ENCODE results near the gene MORN1. TPM values are rescaled to one million over a fixed set of nuclear protein-coding genes. Genes with fewer than 3 reads are reported as not detected.

Gene MORN1
- total and polyA plus RNA-seq, 2 donors (not counting 3 experiments of a cell fraction or from before 2014, with no cell fraction given) = 4.3 to 6.4 TPM

DNA sequence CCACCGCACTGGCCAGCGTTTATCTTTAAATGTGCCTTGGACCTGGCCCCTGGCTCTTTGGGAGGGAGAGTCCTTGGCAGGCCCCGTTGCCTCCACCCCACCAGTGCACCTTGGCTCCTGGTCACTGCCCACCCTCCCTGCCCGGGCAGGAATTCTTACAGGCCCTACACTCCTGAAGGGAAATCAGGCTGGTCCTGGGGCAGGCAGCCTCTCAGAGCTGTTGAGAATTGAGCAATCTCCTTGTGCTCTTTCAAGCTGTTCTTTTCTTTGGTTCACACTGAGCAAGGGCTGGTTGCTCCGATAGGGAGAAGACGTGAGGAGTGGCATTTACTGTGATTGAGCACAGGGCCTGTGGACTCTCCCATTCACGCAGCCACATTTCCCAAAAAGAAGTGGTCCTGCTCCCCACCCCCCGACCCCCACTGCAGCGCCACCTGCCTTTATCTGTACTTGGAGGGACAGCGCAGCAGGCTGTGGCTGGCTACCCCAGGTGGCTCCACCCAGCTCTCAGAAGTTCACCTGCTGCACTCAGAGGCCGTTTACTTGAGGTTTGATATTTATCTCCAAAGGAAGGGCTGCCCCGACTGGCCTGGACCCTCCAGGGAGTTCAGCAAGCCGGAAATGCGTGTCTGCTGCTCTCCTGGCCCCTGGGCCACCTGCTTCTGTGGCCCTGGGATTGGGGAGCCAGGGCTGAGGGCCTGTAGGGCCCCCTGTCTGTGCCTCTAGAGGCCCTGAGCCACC, 115.4 kb downstream of the MORN1 start:
- DNase-seq (ENCODE audit: low read depth, low spot score) (no peak), FAIRE-seq (no peak)
- BruUV-seq (replicated peaks) = no TSS peak
- Histone ChIP-seq H3K9ac (replicated peaks; ENCODE audit: extremely low read depth, insufficient read depth, low read length) (no peak overlapping the region), H3K4me2 (ENCODE audit: insufficient read depth, low read length) (no peak overlapping the region), H4K20me1 (replicated peaks; ENCODE audit: control insufficient read depth, extremely low read depth, insufficient read depth, low read length) (no peaks in the 10 kb centered on the region), H3K4me1 (ENCODE audit: control insufficient read depth, extremely low read depth, insufficient read depth, low read length) (peaks cover 24% of the 10 kb centered on the region), H3K27ac (ENCODE audit: insufficient read depth, low read depth, low read length) (no peak overlapping the region), H3K79me2 (ENCODE audit: control insufficient read depth, insufficient read depth, low read length) (peaks cover 90% of the 10 kb centered on the region), H3K27me3 (ENCODE audit: control insufficient read depth in 2 of 2, insufficient read depth in 2 of 2, low read length in 2 of 2) (no peaks in the 10 kb centered on the region), H3K9me3 (replicated peaks; ENCODE audit: control insufficient read depth, insufficient read depth, low read length) (no peaks in the 10 kb centered on the region), H3K9me1 (replicated peaks; ENCODE audit: control insufficient read depth, extremely low read depth, insufficient read depth, low read length) (no peaks in the 10 kb centered on the region), H3K36me3 (ENCODE audit: control insufficient read depth in 2 of 2, extremely low read depth in 1 of 2, insufficient read depth in 2 of 2, low read length in 2 of 2) (peaks cover 0 to 4% of the 10 kb centered on the region in 2 experiments), H2AFZ (ENCODE audit: low read depth, low read length) (no peak overlapping the region), H3K4me3 (replicated peaks in 1 of 3; ENCODE audit: insufficient read depth in 1 of 3, low read depth in 1 of 3, low read length in 3 of 3) (no peak overlapping the region)
- no peak for TF ChIP-seq POLR2A (IDR thresholded peaks at IDR 0.05; ENCODE audit: low read depth, low read length)
- no peak for TF ChIP-seq JUN (IDR thresholded peaks at IDR 0.05; ENCODE audit: borderline replicate concordance, insufficient read depth, insufficient read length, low read depth)
- TF ChIP-seq EZH2 (IDR thresholded peaks at IDR 0.05; ENCODE audit: borderline replicate concordance, low read depth, low read length, severe bottlenecking) = no peak
- no peak for TF ChIP-seq MYC (IDR thresholded peaks at IDR 0.05; ENCODE audit: low read depth, low read length)
- TF ChIP-seq, protein P1, sequence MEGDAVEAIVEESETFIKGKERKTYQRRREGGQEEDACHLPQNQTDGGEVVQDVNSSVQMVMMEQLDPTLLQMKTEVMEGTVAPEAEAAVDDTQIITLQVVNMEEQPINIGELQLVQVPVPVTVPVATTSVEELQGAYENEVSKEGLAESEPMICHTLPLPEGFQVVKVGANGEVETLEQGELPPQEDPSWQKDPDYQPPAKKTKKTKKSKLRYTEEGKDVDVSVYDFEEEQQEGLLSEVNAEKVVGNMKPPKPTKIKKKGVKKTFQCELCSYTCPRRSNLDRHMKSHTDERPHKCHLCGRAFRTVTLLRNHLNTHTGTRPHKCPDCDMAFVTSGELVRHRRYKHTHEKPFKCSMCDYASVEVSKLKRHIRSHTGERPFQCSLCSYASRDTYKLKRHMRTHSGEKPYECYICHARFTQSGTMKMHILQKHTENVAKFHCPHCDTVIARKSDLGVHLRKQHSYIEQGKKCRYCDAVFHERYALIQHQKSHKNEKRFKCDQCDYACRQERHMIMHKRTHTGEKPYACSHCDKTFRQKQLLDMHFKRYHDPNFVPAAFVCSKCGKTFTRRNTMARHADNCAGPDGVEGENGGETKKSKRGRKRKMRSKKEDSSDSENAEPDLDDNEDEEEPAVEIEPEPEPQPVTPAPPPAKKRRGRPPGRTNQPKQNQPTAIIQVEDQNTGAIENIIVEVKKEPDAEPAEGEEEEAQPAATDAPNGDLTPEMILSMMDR (IDR thresholded peaks at IDR 0.05; ENCODE audit: extremely low read depth in 1 of 2, insufficient read depth in 1 of 2, low read depth in 1 of 2, low read length in 2 of 2) = no peak
- TF ChIP-seq, protein P2, sequence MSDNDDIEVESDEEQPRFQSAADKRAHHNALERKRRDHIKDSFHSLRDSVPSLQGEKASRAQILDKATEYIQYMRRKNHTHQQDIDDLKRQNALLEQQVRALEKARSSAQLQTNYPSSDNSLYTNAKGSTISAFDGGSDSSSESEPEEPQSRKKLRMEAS (IDR thresholded peaks at IDR 0.05; ENCODE audit: insufficient read depth, insufficient read length) = no peak
- TF ChIP-seq POLR2AphosphoS5 (IDR thresholded peaks at IDR 0.05; ENCODE audit: insufficient read depth, low read depth, low read length) = no peak
- TF ChIP-seq GATA2 (IDR thresholded peaks at IDR 0.05; ENCODE audit: insufficient read depth, insufficient read length, low read depth, low read length) = no peak
- TF ChIP-seq FOS (IDR thresholded peaks at IDR 0.05; ENCODE audit: borderline replicate concordance, insufficient read depth, low read length) = no peak
- dilution Hi-C loops (cut with MboI; ENCODE audit: extremely low pct_ligation_motif_present, low sequenced_read_pairs) (no loop called here), intact Hi-C loops (cut with micrococcal nuclease) (no loop called here)
- ChIA-PET POLR2A (no interaction called here), CTCF (interaction anchor here (0.6 to 1.9 kb wide), 5 partner anchors 9 to 81 kb away, joined by 3 to 4 read pairs (median 4); partner anchors contain the start of gene FAAP20)
